Hippocampal formation (tissue), 2 donors: ENCODE results near the gene USP40.
A peak's percentile ranks its signal among the peaks of the same experiment; 100 is the strongest.

ENCODE experiments used
- DNase-seq, 2 donors: peaks; one replicate each; lab custom pipeline; 2025; lab: John Stamatoyannopoulos, UW

Gene USP40

DNA sequence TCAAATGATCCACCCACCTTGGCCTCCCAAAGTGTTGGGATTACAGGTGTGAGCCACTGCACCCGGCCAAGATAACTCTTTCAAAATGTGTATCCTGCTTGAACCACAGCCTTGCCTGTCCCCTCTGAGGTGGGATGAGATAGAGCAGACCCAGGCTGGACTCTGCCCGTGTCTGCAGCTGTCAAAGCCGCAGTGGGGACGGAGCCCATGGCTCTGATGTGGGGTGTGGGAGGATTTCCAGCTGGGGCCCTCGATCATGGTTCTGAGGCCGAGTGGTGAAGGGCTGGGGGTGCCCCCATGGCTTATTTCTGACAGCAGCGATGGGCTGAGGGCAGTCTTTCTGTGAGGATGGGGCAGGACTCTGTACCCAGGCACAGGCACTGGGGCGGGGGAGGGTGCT lies 107.8 kb downstream of the USP40 start:
- no peak for DNase-seq

DNA sequence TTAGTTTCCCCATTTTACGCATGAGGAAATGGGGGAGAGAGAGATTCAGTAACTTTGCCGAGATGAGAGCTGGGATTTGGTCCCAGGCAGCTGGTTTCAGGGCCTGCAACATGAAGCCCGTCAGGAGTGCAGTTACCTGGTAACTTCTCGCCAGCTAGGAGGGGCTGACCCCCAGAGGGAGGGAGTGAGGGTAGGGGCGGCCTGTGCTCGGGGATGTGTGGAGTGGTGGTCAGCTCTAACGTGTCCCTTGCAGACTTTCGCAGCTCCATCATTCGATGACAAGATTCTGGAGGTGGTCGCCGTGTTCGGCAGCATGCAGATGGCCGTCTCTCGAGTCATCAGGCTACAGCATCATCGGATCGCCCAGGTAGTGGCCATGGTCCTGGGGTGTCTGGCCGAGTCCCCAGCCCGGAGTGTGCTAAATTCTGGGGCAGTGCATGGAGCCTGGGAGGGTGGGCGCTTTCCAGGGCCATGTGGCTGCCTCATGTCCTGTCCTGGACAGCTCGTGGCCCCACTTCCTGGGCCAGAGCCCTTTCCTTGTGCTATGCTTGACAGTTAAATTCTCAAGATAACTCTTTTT lies 108.5 kb downstream of the USP40 start:
- DNase-seq = no peak

DNA sequence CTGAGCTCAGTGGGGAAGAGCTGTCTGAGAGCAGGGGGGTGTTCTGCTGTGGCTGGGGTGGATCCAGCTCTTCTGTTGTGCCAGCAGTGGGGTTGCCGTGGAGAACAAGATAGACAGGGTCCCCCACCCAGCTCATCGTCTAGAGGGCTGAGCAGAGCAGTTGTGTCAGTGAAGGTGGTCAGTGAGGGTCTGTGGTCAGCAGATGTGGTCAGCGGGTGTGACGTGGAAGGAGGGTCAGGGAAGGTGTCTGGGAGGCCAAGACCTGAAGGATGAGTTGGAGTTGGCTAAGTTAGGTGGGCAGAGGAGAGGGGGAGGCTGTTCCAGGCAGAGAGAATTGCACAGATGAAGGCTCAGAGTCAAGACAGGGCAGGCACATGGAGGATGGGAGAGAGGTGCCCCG lies 109.2 kb downstream of the USP40 start:
- DNase-seq = no peak

DNA sequence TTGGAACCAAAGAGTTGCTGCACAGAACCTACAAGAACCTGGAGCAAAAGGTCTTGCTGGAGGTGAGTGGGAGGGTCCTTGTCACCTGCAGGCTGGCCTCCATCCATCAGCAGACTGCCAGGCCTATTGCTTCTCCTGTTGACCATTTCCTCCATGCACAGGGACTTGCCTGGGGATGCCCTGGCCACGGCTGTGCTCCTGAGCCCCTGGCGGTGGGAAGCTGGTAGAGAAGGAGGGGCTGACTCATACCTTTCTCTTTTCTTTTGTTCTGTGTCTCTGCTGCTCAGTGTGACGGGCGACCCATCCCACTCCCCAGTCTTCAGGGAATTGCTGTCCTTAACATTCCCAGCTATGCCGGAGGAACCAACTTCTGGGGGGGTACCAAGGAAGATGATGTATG lies 109.6 kb downstream of the USP40 start:
- DNase-seq = no peak

DNA sequence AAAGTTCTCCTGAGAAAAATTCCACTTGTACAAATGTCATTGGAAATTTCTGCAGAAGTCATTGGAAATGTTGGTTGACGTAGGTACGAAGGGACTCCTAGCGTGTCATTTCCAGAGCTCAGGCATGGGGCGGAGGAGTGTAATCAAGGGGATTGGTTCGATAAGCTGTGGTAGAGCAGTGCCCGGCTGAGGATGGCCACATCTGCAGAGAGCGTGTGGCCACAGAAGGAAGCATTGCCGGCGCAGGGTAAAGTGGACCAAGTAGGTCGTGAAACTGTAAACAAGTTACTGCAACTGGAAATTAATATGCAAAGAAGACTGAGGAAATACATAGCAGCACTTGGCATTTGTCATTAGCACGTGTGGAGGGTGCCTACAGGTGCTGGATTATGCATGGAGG lies 110.5 kb downstream of the USP40 start:
- no peak for DNase-seq

DNA sequence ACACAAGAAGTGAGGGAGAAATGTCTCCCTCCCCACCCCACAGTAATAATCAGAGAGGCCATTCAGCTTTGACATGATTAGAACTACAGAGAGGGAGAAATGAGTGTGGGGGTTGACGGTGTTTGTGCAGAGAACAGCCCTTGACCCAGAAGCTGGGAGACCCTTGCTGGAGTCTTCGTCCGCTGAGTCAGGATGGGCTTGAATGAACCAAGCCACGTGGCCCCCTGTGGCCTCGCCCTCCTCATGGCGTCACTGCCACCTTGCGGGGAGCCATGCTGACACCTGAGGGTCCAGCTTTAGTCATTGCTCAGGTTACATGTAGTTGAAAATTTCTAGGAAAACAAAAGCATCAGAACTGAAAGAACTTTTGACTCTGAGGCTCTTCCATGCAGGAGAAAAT lies 111.1 kb downstream of the USP40 start:
- DNase-seq = no peak

DNA sequence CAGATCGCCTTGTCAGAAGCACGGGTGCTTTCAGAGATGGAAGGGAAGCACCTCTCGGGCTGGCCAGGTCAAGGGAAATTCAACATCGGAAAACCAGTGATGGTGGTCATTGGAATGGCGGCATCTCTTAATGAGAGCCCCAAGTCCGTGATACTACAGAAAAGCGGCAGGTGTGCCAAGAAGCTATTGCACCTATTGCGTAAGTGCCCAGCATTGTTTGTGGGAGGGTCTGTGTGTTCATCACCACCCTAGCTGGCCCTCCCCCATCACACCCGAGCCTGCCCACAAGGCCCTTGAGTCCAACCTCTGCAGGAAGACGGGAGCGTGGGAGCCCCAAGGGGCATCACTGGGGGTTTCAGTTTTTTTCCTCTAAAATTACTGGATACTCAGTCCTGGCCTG lies 111.6 kb downstream of the USP40 start:
- DNase-seq = no peak

DNA sequence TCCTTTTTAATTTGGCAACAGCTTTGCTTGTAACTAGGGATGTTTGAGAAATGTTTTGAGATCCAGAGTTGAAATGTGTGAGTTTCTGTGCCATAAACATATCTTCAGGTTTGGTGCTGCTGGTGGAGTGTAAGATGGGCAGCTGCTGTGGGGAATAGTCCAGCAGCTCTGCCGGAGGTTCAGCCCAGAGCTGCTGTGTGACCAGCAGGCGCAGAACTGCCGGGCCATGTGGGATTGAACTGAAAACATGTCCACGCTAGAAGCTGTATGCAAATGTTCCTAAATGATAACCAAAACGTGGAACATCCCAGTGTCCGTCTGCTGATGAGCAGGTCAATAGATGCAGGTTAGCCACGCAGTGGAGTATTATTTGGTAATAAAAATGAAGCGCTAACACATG lies 112.7 kb downstream of the USP40 start:
- no peak for DNase-seq

DNA sequence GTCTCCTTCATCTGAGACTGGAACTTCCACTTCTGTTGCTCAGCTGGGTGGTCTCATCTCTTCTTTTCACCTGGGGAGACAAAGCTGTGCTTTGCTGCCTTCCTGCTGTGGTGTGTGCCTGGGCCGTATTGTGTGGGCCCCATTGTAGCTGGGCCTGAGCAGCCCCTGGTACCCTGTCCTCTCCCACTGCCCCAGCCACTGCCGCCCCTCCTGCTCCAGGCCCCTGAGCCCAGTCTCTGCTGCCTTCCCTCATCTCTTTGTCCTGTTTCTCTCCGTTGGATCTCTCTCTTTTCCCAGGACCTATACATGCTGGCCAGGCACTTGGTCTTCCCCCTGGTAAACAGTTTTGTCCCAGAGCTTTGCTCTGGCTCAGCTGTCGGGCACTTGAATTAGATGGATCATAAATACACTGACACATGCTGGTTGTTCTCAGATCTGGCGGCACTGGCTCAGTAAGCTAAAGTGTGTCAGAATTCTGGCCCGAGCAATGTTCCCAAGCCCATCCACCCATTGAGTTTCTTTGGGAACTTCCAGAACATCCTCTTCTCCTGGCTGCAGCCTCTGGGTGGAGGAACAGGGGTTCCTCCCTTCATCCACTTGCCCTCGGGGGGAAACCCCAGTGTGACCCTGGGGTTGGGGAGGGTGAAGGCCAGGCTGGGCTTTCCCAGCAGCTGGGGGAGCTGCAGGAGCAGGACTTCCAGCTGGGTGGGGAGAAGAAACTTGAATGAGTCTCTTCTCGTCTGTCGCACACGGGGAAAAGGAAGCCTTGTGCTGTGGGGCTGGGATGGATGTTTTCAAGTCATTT lies 113.3 kb downstream of the USP40 start:
- no peak for DNase-seq

DNA sequence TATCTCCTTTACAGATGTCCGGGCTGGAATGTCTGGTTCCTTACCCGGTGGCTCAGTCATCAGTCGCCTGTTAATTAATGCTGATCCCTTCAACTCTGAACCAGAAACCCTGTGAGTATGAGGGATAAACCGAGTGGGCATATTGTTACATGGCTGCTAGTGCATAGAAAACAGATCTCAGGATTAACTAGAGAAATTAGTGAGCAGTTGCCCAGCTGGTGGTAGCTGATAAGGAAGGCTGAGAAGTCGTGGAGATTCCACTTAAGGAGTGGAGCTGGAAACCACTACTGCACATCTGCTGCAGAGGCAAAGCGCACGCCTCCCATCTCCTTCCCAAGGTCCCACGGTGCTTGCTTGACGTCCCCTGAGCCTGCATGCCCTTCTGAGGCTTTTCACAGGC lies 114.6 kb downstream of the USP40 start:
- no peak for DNase-seq

DNA sequence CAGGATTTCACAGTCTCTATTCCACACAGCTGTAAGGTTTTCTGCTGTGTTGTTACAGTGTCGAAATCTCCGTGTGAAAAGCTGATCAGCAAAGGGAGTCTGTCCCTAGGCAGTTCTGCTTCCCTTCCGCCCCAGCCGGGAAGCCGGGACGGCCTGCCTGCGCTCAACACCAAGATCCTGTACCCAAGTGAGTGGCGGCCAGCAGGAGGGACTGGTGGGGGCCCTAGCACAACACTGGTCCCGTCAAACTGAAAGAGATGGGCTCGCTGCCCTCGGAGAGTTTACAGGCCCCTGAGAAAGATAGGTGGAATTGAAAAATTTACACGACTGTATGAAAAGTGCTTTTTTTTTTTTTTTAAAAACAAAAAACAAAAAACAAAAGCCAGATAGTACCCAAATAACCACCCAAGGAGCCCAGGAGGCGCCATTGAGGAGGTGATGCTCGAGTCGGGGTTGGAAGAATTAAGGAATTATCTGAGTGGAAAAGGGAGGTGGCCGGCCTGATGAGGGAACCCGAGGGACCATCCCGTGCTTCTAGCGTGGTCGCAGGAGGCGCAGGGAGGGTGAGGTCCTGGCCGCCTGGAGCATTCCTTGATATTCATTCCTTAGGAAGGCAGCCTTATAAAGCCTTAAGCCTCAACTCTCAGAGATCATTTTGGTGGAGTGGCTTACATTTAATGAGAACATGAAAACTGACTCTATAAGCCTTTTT lies 115.6 kb downstream of the USP40 start:
- DNase-seq = no peak

DNA sequence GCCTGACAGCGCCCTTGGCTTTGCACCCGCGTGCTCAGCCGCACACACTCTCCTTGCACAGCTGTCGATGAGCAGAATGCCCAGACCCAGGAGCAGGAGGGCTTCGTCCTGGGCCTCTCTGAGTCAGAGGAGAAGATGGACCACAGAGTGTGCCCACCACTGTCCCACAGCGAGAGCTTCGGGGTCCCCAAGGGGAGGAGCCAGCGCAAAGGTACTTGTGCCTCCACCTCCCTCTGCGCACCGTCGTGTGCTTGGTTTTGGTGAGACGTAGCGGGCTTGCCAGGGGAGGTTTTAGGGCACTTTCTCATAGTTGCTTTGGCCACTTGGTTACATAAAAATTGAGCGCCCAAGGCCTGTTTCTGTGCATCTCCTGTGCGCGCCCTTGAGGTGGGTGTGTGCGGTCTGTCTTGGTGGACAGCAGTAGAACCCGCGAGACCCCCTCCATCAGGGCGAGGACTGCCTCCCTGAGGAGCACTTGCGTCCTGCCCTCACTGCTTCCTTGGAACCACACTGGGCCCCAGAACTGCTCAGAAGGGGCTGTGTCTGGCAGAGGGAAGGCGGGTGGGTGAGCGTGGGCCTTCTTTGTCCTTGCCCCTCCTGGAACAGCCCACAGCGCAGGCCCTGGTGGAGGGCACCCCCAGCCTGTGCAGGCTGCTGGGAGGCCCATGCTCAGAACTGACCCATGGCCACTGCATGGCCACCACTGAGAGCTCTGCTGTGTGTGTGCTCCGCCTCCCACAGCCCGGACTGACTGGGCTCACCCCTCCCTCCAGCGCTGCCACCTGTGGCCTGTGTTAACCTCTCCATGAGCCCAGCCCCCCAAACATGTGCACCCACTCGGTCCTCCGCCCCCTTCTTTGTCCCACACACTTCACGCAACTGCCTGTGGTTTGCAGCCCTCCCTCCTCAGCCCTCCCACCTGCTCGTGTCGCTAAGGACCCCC lies 116.4 kb downstream of the USP40 start:
- DNase-seq = no peak

DNA sequence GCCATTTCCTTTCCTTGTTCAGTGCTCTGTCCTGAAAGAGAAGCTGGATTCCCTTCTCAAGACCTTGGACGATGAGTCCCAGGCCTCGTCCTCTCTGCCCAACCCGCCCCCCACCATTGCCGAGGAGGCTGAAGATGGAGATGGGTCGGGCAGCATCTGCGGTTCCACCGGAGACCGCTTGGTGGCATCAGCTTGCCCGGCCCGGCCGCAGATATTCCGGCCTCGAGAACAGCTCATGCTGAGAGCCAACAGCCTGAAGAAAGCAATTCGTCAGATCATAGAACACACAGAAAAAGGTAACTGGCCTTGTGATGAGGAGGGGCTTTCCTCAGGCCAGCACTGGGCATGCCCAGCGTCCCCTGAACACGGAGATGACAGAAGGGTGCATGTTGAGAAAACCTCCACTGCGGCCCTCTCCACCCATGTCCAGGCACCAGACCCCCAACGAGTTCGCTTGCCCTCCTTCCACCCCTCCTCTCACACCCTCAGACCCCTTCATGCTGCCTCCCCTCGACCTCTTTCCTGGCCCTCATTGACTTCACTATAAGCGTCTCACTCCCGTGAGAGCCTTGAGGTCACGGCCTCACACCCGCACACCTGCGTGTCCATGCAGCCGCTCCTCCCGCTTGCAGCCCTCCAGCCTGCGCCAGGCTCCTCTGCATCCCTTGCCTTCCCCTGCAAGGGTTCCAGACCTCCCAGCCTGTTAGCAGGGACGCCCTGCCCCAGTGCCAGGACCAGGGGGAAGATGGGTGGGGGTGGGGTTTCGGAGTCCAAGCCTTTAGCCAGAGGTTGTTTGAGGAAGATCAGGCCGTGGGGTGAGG lies 117.3 kb downstream of the USP40 start:
- peak in 1 of 2 donors; percentile 20 for DNase-seq

DNA sequence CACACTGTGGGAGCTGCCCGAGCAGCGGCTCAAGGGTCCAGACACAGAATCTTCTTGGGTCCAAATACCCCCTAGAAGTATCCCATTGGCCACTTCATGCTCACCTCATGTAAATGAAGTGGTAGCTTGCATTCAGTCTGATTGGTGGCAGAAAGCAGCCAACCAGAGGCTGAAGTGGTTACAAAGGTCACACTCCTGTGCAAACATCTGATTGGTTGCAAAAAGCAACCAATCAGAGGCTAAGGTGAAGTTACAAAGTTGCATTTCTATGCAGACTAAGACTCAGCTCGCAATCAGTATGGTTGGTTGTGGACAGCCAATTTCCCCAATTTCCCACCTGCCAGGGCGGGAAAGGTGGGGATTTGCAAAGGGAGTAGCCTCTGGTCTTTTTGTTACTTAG lies 118.0 kb downstream of the USP40 start:
- no peak for DNase-seq

DNA sequence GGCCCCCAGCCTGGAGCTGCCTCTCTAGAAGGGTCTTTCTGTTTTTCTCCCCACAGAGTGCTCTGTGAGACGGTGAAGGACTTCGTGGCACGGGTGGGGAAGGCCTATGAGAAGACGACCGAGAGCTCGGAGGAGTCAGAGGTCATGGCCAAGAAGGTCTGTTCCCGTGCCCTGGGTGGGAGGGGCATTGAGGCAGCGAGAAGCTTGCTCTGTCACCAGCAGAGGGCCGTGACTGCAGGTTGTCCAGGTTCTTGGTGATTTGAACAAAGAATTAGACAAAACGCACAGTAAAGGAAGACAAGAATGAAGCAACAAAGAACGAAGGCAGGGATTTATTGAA lies 118.4 kb downstream of the USP40 start:
- DNase-seq = no peak

DNA sequence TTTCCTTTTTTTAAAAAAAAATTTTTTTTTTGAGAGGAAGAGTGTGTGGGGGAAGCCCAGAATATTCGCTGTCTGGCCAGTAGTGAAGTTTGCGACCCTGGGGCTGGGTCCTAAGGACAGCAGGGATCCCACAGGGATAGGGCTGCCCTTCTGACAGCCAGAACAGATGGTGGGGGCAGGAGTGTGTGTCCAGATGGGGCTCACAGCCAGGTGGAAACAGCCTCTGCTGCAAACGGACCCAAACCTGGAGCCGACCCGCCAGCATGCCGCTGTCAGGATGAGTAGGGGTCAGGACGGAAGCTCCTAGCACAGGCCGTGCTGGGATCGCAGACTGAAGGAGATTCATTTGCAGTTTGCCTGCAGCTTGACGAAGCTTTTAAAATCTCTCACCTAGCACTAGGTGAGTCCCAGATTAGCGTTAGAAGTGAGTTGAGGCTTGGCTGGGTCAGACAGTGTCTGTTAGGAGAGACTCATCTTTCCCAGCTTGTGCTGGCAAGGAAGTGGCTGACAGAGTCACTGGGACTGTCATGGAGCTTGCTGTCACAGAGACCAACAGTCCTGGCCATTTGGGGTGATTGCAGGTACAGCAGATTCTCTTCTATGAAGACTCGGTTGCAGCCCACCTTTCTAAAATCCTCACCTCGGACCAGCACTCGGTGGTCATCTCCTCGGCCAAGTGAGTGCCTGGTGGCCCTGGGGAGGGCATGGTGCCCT lies 118.9 kb downstream of the USP40 start:
- DNase-seq = no peak

DNA sequence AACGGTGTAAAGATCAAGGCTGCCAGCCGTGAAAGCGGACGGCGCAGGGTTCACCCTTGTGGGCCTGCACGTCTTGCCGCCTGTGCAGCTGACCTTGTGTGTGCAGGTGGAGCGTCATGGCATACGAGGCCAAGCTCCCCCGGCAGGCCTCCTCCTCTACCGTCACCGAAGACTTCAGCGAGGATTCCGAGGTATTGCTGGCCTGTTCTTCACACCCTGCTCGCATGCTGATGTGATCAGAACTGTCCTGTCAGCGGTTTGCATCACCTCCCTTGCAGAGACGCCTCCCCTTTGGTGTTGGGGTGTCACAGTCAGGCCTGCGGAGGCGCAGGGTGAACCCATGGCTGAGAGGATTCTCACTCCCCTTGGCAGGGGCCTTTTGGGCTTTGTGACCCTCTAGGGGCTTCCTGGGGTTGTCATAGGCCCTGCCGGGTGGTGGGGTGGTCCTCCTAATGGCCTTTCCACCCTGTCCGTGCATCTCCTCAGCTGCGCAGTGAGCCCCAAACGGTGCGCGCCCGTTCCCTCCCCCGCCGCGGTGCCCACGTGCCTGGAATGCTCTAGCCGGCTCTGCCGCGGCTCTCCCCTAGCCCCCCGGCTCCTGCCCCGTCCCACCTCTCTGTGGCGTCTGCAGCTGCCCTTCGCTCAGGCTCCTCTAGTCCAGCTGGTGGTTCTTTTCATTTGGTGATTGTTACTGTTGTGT lies 119.8 kb downstream of the USP40 start:
- no peak for DNase-seq

DNA sequence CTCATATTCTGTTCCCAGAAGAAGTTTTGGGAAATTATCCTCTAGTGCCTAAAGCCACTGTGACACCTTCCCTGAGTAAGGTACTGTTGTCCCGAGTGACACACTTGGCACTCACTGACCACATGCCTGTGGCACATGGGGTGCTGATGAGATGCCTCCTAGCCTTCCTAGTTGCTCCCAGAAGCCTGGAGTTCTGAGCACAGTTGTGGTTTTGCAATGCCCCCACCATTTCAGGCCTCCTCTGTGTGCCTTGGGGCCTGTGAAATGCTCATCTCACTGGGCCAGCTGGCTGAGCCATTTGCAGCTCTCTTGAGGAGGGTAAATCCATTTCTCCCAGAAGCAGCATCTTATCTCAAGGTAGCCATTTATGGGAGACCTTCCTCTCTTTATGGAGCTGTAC lies 120.5 kb downstream of the USP40 start:
- no peak for DNase-seq

DNA sequence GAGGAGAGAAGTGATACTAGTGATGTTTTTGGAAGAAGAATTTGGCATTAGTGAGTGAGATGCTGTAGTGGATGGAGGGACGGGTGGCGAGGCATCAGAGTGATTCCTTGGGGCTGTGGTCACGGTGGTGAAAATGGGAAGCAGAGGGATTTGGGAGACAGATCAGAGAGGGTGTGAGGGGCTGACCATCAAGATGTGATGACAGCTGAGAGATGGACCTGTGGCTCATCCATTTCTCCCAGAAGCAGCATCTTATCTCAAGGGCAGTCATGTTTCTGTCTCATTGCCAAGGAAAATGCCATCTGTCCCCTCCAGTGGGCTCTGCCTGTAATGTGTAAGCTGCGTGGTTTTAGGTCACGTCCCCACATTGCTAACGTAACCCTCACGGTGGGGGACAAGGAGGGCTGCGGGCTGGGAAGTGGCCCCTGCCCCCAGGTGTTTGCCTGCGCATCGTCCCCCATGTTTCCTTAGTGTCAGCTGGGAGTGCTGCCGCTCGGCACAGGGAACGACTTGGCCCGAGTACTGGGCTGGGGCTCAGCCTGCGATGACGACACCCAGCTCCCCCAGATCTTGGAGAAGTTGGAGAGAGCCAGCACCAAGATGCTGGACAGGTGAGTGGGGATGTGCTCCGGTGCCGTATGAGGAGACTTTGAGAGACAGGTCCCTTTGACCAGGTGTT lies 121.3 kb downstream of the USP40 start:
- no peak for DNase-seq

DNA sequence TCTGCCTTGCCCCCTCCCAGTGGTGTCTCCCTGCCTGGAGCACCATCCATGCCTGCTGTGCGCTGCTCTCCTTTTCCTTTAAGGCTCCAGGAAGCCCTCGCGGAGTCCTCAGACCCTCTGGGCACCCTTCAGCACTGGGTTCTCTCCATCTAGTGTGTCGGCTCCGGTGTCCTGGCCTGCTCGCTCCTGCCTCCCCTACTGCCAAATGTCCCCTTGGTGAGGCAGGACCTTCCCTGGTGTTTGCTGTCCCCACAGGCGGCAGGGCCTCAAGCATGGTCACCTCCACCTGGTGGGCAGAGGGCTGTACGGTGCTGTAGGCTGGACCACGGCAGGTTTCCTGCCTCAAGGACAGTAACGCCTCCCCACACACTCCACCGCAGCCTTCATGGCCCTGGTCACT lies 122.1 kb downstream of the USP40 start:
- DNase-seq = no peak
